WTC11 (cell line): ENCODE measurements around the gene PTP4A1.

Experiments
- ATF1 ChIP-seq: sonication (generic); formaldehyde crosslinking; IDR thresholded peaks from 2 replicates; pipeline ENCODE4 v1.8.1; 2023; ENCODE audit warnings: mild to moderate bottlenecking, moderate library complexity, missing genetic modification reagents
- CTCF ChIP-seq: fragments of 200-600 bp; IDR thresholded peaks from 2 replicates; pipeline ENCODE4 v1.8.0; 2022; ENCODE audit warnings: antibody characterized with exemption
- FOXP1 ChIP-seq: sonication (generic); formaldehyde crosslinking; IDR thresholded peaks from 2 replicates; pipeline ENCODE4 v1.8.0; 2022; ENCODE audit warnings: missing genetic modification reagents, mild to moderate bottlenecking, moderate library complexity, borderline replicate concordance
- MXD4 ChIP-seq: fragments of 250-450 bp; sonication (Bioruptor Pico); IDR thresholded peaks from 2 replicates; pipeline ENCODE4 v1.8.0; 2021; ENCODE audit warnings: mild to moderate bottlenecking, moderate library complexity, borderline replicate concordance
- USF1 ChIP-seq: sonication (generic); formaldehyde crosslinking; IDR thresholded peaks from 2 replicates; pipeline ENCODE4 v1.8.0; 2022; ENCODE audit warnings: mild to moderate bottlenecking, missing genetic modification reagents
- USF2 ChIP-seq: sonication (generic); formaldehyde crosslinking; IDR thresholded peaks from 2 replicates; pipeline ENCODE4 v1.8.1; 2023; ENCODE audit warnings: mild to moderate bottlenecking, missing genetic modification reagents, moderate library complexity

- no peak for TF ChIP-seq USF2 (CRISPR knock-in tag)
- no peak for TF ChIP-seq CTCF
- TF ChIP-seq USF1 (CRISPR knock-in tag): no peak
- no peak for TF ChIP-seq FOXP1 (CRISPR knock-in tag)
- TF ChIP-seq ATF1 (CRISPR knock-in tag): no peak
- TF ChIP-seq MXD4 (CRISPR knock-in tag): no peak
Measured at GRCh38 chr6:63533952-63534351, 38.3 kb upstream of the PTP4A1 start.
